H7 (cell line): ENCODE results near the gene SNCAIP. TPM values are rescaled to one million over a fixed set of nuclear protein-coding genes. Genes with fewer than 3 reads are reported as not detected.

Experiments used
- DNase-seq: peaks from one replicate; pipeline ENCODE4 v3.0.0; 2012
- H3K27me3 ChIP-seq: 2 replicates; pipeline ENCODE4 v1.6.0; 2011; ENCODE audit warnings: mild to moderate bottlenecking, low read length; ENCODE audit not compliant: control insufficient read depth, insufficient read depth
- H3K36me3 ChIP-seq: replicated peaks from 2 replicates; pipeline ENCODE4 v1.5.1; 2011; ENCODE audit warnings: low read length; ENCODE audit not compliant: control insufficient read depth, insufficient read depth
- H3K4me3 ChIP-seq: 2 replicates; pipeline ENCODE4 v1.5.1; 2011; ENCODE audit warnings: low read depth, mild to moderate bottlenecking, control low read depth, low read length, moderate library complexity; ENCODE audit not compliant: insufficient read depth
- total RNA-seq: library from RNA; depleted of rRNA; stranded (reverse); fragments of >200 nt; shearing (Covaris generic); gene quantifications from 2 replicates; pipeline ENCODE4 v1.2.3, GENCODE V29; 2014

SNCAIP gene
- total RNA-seq, 1 experiment from 2014 or later = 4.2 TPM

GRCh38 chr5:122455939-122456338, 143.9 kb downstream of the SNCAIP start:
- DNase-seq = no peak
- Histone ChIP-seq H3K4me3 (no peak overlapping the region), H3K36me3 (no peaks in the 10 kb centered on the region), H3K27me3 (no peaks in the 10 kb centered on the region)

DNA sequence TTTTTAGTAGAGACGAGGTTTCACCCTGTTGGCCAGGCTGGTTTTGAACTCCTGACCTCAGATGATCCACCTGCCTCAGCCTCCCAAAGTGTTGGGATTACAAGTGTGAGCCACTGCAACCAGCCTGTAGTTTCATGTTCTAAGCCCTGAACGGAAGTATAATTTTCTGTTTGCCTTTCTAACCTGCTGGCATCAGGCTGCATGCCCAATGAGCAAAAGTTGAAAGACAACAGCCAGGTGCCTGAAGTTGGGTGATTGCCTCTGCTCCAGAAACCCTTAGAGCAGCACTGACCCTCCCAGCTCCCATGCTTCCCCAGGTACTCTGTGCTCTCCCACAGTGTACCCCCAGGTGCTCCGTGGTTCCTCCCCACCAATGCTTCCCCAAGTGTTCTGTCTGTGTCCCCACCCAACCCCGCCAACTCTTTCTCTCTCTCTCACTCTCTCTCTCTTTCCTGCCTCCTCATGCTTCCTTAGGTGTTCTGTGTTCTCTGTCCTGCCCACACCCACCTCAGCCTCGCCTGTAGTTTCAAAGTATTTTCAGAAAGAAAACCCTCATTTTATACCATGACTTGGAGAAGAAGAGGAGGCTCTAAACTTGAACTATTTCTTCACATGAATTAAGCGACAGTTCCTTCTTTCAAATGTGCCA, 145.3 kb downstream of the SNCAIP start:
- Histone ChIP-seq H3K36me3 (no peaks in the 10 kb centered on the region), H3K27me3 (no peaks in the 10 kb centered on the region), H3K4me3 (no peak overlapping the region)
- no peak for DNase-seq

DNA sequence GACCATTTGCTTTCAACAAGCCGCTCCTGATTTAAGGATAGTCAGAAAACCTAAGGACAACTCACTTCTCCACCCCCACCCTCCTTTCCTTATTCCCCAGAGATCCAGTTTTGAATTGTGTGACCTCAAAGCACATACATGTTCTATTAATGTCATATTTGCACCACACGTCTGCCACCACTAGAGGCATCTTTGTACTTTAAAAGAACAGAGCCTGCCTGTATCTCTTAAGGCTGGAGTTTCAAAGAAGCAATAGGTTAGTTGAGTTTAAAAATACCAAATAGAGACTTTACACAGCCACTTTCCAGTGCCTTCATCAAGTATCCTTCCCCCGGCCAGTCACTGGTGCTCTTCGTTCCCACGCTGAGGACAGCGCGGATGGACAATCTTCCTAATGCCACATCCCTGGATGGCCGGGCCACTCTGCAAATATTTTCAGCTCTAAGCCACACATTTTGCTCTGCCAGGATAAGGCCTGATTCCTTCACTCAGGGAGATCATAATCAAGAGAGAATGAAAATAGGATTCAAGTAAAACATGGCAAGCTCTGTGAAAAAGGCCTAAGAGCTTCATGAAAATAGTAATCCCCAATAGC, 146.3 kb downstream of the SNCAIP start:
- no peak for DNase-seq
- Histone ChIP-seq H3K27me3 (no peaks in the 10 kb centered on the region), H3K36me3 (no peaks in the 10 kb centered on the region)

GRCh38 chr5:122462486-122462885, 150.4 kb downstream of the SNCAIP start:
- no peaks in the 10 kb centered on the region for H3K36me3 ChIP-seq
- H3K4me3 ChIP-seq = no peak overlapping the region
- no peaks in the 10 kb centered on the region for H3K27me3 ChIP-seq
- DNase-seq = no peak

More for the DNA sequence above, 146.3 kb downstream of the SNCAIP start:
- no peak overlapping the region for H3K4me3 ChIP-seq

GRCh38 chr5:122463221-122463620, 151.2 kb downstream of the SNCAIP start:
- DNase-seq = no peak
- Histone ChIP-seq H3K4me3 (no peak overlapping the region), H3K27me3 (no peaks in the 10 kb centered on the region), H3K36me3 (no peaks in the 10 kb centered on the region)

DNA sequence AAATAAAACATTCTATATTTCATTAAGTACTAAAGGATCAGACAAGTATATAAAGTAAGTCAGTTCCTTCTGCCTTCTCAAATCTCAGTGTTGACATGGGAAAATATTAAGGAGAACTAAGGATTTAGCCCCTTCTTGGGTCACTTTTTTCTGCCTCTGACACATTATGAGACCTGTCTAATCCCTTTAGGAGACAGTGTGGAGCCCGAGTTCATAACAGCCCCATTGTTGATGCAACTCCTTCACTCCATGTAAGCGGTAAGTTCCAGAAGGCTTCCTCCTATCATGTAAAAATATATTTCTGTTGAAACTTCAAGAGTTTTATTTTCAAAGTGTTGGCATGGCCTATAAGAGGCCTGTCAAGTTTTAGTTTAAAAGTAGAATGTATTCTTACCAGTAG, 152.2 kb downstream of the SNCAIP start:
- Histone ChIP-seq H3K4me3 (no peak overlapping the region), H3K36me3 (no peaks in the 10 kb centered on the region), H3K27me3 (no peaks in the 10 kb centered on the region)
- DNase-seq = no peak

DNA sequence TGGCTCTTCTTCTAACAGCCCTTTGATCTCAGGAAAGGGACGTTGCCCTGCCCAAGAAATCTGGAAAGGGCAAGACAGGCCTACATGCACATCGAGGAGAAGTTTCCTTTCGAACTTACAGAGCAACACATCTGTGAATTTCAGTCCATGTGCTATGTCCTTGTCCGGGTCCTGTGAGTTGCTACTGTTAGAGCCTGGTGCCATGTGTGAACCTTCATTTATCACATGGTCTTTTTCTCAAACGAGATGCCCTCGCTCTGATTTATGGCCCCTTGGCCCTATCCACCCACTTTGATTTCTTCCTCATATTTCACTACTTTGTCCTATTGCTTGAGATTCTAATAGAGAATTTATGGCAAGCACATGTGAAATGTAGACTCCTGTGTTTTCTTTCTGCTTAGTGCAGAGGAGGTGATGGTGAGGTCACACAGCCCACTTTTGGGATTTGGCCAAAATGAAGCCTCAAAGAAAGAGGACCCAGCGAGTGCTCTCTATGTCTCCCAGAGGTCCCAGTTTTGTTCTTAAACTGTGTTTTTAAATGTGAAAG, 153.1 kb downstream of the SNCAIP start:
- H3K36me3 ChIP-seq = no peaks in the 10 kb centered on the region
- no peak for DNase-seq
- H3K27me3 ChIP-seq = no peaks in the 10 kb centered on the region
- H3K4me3 ChIP-seq = no peak overlapping the region

GRCh38 chr5:122465994-122466393, 154.0 kb downstream of the SNCAIP start:
- DNase-seq = no peak
- Histone ChIP-seq H3K36me3 (no peaks in the 10 kb centered on the region), H3K27me3 (no peaks in the 10 kb centered on the region), H3K4me3 (no peak overlapping the region)

GRCh38 chr5:122468351-122469116, 156.5 kb downstream of the SNCAIP start:
- DNase-seq = no peak
- H3K36me3 ChIP-seq = no peaks in the 10 kb centered on the region
- no peak overlapping the region for H3K4me3 ChIP-seq
- no peaks in the 10 kb centered on the region for H3K27me3 ChIP-seq

GRCh38 chr5:122469384-122469919, 157.4 kb downstream of the SNCAIP start:
- H3K27me3 ChIP-seq = no peaks in the 10 kb centered on the region
- no peak overlapping the region for H3K4me3 ChIP-seq
- no peaks in the 10 kb centered on the region for H3K36me3 ChIP-seq
- no peak for DNase-seq

GRCh38 chr5:122470365-122470764, 158.3 kb downstream of the SNCAIP start:
- H3K27me3 ChIP-seq = no peaks in the 10 kb centered on the region

GRCh38 chr5:122471031-122471751, 159.2 kb downstream of the SNCAIP start:
- Histone ChIP-seq H3K27me3 (no peaks in the 10 kb centered on the region), H3K4me3 (no peak overlapping the region), H3K36me3 (no peaks in the 10 kb centered on the region)
- no peak for DNase-seq

More at GRCh38 chr5:122470365-122470764, 158.3 kb downstream of the SNCAIP start:
- no peak for DNase-seq
- Histone ChIP-seq H3K36me3 (no peaks in the 10 kb centered on the region), H3K4me3 (no peak overlapping the region)

- no peak for DNase-seq
- Histone ChIP-seq H3K4me3 (no peak overlapping the region), H3K27me3 (no peaks in the 10 kb centered on the region), H3K36me3 (no peaks in the 10 kb centered on the region)
Observed at GRCh38 chr5:122471752-122472061, 159.7 kb downstream of the SNCAIP start.

DNA sequence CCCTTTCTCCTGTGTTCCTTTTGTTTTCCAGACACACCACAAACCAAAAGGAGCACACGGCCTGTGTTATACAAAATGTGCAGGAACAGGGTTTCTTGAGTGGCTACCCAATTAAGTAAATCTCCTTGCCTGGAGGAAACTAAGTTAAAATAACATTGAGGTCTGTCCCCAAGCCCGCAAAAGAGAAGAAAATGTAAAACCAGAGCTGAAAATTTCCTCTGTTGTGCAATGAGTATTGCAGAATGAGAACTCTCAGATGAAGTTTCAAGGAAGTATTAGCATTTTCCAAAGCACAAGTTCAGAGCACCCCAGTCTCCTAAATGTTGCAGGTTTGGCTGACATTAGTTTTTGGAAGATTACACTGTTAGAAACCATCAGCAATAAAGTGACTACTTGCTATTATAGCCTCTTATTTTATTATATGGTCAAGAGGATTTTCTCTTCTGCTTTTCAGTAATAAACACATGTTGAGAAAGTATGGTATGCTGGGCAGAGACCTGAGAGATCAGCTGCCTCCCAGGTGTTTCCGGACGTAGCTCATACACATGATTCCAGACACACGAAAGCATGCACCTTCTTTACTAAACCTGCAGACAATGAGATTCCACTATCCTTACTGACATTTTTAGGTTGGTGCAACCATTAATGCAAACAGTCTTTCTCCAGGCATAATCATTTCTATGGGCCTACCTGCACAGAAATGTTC, 161.3 kb downstream of the SNCAIP start:
- Histone ChIP-seq H3K27me3 (no peaks in the 10 kb centered on the region), H3K36me3 (no peaks in the 10 kb centered on the region), H3K4me3 (no peak overlapping the region)
- DNase-seq = no peak
